SK-N-SH (cell line): ENCODE data around the gene CLDN6.

Source experiments
- CTCF ChIP-seq: fragments of 200-600 bp; sonication (generic); IDR thresholded peaks from 2 replicates; pipeline ENCODE4 v1.6.1; 2017; ENCODE audit warnings: antibody characterized with exemption, mild to moderate bottlenecking, moderate library complexity
- EP300 ChIP-seq, 2 experiments: IDR thresholded peaks; 2 replicates each; pipeline versions ENCODE4 v1.4.0 to v1.6.1; 2012; ENCODE audit warnings: borderline replicate concordance in 1 of 2, low read depth in 1 of 2, low read length in 1 of 2
- MAX ChIP-seq: IDR thresholded peaks from 2 replicates; pipeline ENCODE4 v1.4.0; 2012; ENCODE audit warnings: low read depth
- NFIC ChIP-seq: IDR thresholded peaks from 2 replicates; pipeline ENCODE4 v1.4.0; 2012; ENCODE audit warnings: borderline replicate concordance
- RAD21 ChIP-seq: IDR thresholded peaks from 2 replicates; pipeline ENCODE4 v1.6.1; 2012; ENCODE audit warnings: mild to moderate bottlenecking, low read length
- SIN3A ChIP-seq: IDR thresholded peaks from 2 replicates; pipeline ENCODE4 v1.6.1; 2012; ENCODE audit warnings: low read depth, mild to moderate bottlenecking, low read length, moderate library complexity, borderline replicate concordance

GRCh38 chr16:3051009-3051408 is 33.0 kb upstream of the CLDN6 start:
- TF ChIP-seq CTCF (no peak), MAX (no peak), EP300 (IDR thresholded peaks at IDR 0.05; ENCODE audit: borderline replicate concordance in 1 of 2, low read depth in 1 of 2, low read length in 1 of 2) (no peak), SIN3A (no peak), RAD21 (no peak), NFIC (no peak)
